SK-N-SH (cell line): ENCODE data around the gene ADAD2.

Experiments used
- EP300 ChIP-seq, 2 experiments: IDR thresholded peaks; 2 replicates each; pipeline versions ENCODE4 v1.4.0 to v1.6.1; 2012; ENCODE audit warnings: borderline replicate concordance in 1 of 2, low read depth in 1 of 2, low read length in 1 of 2
- EZH2phosphoT487 ChIP-seq: fragments of 200-600 bp; sonication (generic); IDR thresholded peaks from 2 replicates; pipeline ENCODE4 v1.6.1; 2017; ENCODE audit warnings: low read depth, mixed run types, mild to moderate bottlenecking, antibody characterized with exemption, moderate library complexity, borderline replicate concordance
- MXI1 ChIP-seq: IDR thresholded peaks from 2 replicates; pipeline ENCODE4 v1.6.1; 2012; ENCODE audit warnings: mild to moderate bottlenecking, low read depth, low read length, improper control_type of control experiment
- RAD21 ChIP-seq: IDR thresholded peaks from 2 replicates; pipeline ENCODE4 v1.6.1; 2012; ENCODE audit warnings: mild to moderate bottlenecking, low read length
- RFX5 ChIP-seq: IDR thresholded peaks from 2 replicates; pipeline ENCODE4 v1.6.1; 2012; ENCODE audit warnings: mild to moderate bottlenecking, improper control_type of control experiment, low read length
- RXRA ChIP-seq: IDR thresholded peaks from 2 replicates; pipeline ENCODE4 v1.4.0; 2012; ENCODE audit warnings: low read depth, mild to moderate bottlenecking, borderline replicate concordance
- USF2 ChIP-seq: fragments of 150-350 bp; IDR thresholded peaks from 2 replicates; pipeline ENCODE4 v1.6.1; 2017; ENCODE audit warnings: antibody characterized with exemption, low read length, low read depth, borderline replicate concordance
- TF ChIP-seq, protein P1 (sequence below): fragments of 200-600 bp; sonication (generic); IDR thresholded peaks from 2 replicates; pipeline ENCODE4 v1.6.1; 2017; ENCODE audit warnings: antibody characterized with exemption, mild to moderate bottlenecking, moderate library complexity

GRCh38 chr16:84212154-84212553 is 21.2 kb downstream of the ADAD2 start:
- TF ChIP-seq, protein P1, sequence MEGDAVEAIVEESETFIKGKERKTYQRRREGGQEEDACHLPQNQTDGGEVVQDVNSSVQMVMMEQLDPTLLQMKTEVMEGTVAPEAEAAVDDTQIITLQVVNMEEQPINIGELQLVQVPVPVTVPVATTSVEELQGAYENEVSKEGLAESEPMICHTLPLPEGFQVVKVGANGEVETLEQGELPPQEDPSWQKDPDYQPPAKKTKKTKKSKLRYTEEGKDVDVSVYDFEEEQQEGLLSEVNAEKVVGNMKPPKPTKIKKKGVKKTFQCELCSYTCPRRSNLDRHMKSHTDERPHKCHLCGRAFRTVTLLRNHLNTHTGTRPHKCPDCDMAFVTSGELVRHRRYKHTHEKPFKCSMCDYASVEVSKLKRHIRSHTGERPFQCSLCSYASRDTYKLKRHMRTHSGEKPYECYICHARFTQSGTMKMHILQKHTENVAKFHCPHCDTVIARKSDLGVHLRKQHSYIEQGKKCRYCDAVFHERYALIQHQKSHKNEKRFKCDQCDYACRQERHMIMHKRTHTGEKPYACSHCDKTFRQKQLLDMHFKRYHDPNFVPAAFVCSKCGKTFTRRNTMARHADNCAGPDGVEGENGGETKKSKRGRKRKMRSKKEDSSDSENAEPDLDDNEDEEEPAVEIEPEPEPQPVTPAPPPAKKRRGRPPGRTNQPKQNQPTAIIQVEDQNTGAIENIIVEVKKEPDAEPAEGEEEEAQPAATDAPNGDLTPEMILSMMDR: no peak
- TF ChIP-seq EP300 (IDR thresholded peaks at IDR 0.05; ENCODE audit: borderline replicate concordance in 1 of 2, low read depth in 1 of 2, low read length in 1 of 2) (no peak), EZH2phosphoT487 (no peak), RFX5 (no peak), USF2 (no peak), RAD21 (no peak), MXI1 (no peak), RXRA (no peak)
